Stimulated activated CD8-positive, alpha-beta memory T cell treated with anti-CD3 and anti-CD28 coated beads, Interleukin-7, amount 100 ng/mL, for 4 hours (primary cell): ENCODE measurements around the gene FKBP2.

Experiments used
- DNase-seq, 2 donors: peaks; one replicate each; pipeline ENCODE4 v3.0.0-alpha.2; 2020; ENCODE audit warnings: low read depth in 2 of 2

Gene FKBP2

DNA sequence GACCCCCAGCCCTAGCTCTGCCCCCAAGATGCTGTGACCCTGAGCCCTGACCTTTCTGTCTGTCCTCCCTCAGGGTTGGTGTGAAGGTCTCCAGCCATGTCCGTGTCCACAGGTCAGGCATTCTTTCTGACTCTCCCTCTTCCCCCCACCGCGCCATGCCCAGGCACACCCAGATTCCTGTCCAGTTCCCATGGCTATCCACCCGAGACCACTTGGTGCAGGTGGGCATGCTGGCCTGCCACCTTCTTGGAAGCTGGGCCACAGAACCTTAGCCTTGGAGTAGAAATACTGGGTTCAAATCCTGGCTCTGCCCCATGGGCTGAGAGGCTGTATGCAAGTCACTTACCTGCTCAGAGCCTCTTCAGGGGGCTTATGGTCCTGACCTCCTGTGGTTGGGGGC, 8.1 kb downstream of the FKBP2 start:
- no peak for DNase-seq

DNA sequence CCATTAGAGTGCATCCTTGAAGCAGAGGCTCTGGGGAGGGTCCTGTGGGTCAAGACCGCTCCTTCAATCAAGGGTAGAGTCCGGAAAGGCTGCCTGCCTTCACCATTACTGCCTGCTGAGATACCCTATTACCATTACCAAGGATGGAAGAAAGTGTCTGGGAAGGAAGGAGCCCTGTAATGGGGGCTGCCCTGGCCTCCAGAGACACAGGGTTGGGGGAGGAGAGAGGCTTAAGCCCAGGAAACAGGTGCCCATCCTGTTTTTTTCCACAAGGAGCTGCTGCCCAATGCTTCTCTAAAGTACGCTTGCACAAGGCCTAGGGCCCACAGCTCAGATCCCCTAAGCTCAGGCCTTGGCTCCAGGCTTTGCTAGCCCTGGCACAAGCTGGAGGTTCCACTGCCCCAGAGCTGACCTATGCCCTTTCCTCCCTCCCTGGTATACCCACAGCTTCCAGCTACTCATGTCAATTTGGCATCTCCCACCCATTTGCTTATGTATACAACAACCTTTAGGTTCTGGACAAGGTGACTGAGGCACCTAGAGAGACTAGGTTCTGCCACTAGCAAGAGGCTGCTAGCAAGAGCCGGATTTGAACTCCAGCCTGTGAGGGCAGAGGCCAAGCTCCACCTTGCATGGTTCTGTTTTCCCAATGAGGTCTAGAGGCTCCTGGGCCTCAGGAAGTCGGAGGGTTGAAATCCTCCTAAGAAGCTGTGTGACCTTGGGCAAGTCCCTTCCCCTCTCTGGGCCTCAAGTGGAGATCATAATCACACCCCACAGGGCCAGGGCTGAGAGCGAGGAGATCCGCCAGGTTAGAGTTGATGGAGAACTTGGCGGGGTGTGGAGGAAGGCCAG, 8.9 kb downstream of the FKBP2 start:
- DNase-seq: no peak

DNA sequence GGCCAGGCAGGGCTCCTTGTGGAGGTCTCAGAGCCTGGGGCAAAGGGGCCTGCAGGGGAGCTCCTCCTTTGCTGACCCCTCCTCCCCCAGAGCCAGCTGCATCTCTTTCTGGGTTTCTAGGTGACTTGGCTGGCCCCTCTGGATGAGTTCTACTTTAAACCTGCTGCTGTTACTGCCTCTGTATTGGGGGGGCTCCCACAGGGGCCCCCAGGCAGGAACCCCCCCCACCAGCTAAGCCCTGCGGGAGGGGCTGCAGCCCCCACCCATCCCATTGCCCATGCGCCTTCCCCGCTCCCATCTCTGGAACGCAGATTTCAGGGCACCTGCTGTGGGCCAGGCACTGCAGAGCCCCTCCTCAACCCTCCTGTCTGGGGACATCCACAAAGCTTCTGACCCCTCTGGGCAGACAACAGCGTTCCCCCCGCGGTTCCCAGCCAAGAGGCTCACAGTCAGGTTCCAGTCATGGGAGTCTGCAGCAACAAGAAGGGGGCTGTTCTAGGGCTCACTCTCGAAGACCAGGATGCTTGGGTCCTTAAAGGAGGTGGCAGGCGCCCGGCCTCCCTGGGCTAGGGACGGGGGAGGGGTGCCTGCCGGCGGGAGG, 9.6 kb downstream of the FKBP2 start:
- DNase-seq: no peak

DNA sequence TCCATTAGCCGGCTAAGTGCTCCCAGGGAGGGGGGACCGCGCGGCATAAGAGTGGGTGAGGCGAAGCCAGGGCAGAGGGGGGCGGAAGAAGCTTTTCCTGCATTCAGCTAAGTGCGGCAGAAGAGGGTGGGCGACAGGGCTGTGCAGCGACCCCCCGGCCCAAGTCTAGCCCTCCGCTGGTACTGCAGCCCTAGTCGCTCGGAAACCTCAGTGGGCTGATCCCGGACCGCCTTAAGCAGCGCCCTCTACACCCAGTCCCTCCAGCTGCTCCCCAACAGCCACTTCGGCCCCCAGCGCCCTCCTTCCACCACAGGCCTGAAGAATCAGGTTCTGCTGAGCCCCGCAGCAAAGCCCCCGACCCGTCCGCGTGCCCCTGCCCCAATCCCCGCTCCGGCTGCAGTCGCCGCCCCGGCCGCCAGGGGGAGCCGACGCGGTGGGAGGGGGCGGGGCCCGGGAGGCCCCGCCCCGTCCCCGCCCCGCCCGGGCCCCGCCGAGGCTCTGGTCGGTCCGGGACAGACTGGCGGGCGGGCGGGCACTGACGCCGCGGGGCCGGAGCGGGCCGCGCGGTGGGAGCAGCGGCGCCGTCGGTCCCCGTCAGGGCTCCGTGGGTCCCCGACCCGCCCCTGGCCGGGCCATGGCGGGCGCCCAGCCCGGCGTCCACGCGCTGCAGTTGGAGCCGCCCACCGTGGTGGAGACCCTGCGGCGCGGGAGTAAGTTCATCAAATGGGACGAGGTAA, 10.3 kb downstream of the FKBP2 start, which contains the start of gene PLCB3:
PLCB3 (plus strand) TSS at position 515 of the 737 bp plus-strand sequence; CDS start at position 635, 120 bp downstream.
- peak in 1 of 2 donors; percentile 50 for DNase-seq

DNA sequence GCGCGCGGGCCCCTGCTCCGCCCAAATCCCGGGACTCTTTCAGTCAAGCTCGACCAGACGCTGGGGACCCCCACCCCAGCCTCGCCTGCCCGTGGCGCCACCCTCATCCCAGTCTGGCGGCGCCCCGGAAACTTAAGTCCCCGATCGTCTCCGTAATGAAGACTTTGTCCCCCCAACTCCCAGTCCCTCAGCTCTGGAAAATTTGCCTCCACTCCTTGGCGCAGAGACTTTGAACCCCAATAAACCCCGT, 10.8 kb downstream of the FKBP2 start:
- no peak for DNase-seq

DNA sequence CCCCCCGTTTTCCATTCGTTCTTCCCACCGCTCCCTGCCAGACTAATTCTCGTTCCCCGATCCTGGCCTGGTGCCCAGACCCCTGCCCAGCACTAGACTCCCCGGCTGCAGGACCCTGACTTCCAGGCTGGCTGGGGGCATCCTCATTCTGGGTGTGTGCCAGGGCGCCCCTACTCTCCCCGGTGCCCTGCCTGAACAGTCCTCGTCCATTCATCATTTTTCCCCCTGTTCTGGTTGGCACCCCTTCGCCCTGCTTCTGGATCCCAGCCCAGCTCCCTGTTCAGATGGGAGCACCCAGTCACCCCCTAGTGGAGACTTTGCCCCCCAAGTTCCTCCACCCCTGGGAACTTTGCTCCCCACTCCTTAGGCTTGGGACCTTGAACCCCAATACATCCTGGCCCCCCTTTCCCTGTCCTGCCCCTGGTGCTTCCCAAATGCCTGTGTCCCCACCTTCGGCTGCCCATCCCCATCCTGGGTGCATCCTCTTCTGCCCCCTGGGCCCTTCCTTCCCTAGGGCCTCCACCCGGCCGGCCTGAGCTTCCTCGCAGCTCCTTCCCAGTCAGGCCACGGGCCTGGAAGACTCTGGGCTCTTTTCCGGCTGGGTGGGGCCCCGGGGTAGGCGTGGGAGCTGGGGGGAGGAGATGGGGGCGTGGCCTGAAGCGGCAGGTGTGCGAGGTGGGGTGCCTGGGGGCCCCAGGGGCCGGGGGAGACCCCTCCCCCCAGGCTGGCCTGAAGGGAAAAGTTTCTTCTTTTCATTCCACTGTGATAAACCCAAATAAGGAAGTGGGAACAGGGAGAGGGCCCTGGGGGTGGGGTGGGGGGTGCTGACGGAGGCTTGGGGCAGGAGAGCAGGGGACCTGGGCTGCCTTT, 11.3 kb downstream of the FKBP2 start:
- no peak for DNase-seq

DNA sequence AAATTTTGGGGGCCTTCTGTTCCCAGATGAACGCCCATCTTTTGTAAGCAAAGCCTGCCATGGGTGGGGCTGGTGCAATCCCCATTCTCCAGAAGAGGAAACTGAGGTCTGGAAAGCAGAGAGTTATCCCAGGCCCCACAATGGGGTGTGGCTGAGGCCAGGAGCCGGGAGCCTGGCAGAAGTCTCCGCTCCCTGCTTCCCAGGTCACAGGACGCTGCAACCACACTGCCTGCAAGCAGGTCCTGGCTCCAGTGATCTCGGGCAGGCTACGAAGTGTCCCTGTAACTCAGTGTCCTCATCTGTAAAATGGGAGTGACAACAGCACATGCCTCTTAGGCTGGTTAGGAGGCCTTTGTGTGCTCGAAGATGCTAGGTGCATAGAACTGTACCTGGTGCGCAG, 12.1 kb downstream of the FKBP2 start:
- DNase-seq: no peak

DNA sequence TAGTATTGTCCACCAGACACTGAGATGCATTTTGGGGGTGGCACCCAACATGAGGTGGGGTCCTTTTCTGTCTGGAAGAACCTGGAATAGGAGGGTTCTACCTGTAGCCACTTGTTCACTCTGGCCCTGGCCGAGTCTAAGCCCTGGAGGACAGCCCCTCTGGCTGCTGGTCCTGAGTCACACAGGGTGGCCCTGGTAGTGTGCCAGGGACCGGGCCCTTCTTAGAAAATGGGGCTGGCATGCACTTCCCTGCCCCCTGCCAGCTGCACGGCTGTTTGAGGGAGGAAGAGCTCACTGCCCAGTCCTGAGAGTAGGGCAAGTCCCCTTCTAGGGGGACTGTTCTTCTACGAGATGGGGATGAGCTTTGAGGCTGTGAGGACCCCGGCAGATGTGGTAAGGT, 12.6 kb downstream of the FKBP2 start:
- DNase-seq: no peak

DNA sequence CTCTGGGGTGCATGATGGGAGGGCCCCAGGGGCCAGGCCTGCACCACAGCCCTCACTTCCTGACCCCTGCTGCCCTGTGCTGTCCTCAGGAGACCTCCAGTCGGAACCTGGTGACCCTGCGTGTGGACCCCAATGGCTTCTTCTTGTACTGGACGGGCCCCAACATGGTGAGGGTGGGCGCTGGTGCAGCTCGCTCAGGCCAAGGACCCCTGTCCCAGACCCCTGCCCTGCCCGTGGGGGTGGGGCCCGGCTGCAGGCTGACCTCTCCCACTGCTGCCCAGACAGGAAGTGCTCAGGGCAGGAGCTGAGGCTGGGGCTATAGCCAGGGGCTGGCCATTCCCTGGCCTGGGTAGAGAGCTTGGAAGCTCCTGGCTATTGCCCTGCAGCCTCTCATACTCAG, 13.4 kb downstream of the FKBP2 start:
- no peak for DNase-seq

DNA sequence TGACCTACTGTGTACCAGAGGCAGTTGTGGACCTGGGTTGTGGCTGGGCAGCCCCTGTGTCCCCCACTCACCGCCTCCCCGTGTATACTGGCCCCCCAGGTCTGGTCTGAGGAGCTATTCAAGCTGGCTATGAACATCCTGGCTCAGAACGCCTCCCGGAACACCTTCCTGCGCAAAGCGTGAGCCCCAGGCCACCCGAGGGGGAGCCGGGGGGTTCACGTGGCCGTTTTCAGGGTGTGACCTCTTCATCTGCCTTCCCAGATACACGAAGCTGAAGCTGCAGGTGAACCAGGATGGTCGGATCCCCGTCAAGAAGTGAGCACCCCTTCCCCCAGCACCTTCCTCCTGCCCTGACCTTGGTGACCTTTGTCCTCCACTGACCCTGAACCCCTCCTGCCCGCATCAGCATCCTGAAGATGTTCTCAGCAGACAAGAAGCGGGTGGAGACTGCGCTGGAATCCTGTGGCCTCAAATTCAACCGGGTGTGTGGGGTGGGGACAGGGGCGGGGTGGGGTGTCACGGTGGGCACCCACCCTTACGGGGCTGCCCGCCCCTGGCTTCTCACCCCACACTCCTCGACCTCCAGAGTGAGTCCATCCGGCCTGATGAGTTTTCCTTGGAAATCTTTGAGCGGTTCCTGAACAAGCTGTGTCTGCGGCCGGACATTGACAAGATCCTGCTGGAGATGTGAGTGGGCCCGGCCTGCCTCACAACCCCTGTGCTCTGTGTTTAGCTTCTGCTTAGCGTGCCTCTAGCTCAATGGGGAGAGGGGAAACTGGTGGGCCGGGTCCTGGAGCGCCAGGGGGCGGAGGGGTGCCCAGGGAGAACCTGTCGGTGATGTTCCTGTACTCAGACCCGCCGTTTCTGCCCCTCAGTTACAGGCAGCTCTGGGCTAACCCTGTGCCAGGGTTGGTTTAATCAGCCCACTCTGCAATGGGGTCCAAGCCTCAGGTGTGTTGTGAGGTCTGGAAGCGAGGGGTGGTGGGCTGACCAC, 14.5 kb downstream of the FKBP2 start:
- DNase-seq: no peak

DNA sequence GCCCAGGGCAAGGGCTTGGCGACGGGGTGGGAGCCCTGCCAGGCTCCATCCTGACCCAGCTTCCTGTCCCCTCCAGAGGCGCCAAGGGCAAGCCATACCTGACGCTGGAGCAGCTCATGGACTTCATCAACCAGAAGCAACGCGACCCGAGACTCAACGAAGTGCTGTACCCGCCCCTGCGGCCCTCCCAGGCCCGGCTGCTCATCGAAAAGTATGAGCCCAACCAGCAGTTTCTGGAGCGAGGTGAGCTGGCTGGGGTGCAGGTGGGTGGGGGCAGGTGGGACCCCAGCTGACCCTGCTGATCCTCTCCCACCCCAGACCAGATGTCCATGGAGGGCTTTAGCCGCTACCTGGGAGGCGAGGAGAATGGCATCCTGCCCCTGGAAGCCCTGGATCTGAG, 15.4 kb downstream of the FKBP2 start:
- DNase-seq: no peak

DNA sequence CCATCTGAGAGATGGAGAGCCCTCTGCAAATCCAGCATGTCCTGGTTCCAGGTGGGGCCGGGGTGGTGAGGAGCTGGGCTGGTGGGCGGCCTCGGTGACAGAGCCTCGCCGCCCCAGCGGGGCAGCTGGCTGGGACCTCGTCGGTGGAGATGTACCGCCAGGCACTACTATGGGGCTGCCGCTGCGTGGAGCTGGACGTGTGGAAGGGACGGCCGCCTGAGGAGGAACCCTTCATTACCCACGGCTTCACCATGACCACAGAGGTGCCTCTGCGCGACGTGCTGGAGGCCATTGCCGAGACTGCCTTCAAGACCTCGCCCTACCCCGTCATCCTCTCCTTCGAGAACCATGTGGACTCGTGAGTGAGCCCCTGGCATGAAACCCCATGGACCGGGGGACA, 17.5 kb downstream of the FKBP2 start:
- DNase-seq: no peak

DNA sequence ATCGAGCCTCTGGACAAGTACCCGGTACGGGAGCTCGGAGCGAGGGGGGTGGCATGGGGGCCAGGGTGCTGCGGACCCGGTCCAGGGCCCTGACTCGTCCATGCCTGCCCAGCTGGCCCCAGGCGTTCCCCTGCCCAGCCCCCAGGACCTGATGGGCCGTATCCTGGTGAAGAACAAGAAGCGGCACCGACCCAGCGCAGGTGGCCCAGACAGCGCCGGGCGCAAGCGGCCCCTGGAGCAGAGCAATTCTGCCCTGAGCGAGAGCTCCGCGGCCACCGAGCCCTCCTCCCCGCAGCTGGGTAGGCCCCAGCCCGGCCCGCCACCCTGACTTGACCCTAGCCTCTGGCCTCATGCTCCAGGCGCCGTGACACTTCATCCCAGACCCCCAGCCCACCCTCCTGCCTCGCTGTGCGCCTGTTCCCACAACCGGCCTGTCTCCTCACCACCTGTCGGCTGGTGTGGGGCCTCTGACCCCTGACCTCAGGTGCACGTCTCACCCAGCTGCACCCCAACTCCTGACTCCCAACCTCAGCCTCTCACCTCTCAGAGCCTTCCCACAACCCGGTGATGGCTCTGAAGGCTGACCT, 18.1 kb downstream of the FKBP2 start:
- no peak for DNase-seq

DNA sequence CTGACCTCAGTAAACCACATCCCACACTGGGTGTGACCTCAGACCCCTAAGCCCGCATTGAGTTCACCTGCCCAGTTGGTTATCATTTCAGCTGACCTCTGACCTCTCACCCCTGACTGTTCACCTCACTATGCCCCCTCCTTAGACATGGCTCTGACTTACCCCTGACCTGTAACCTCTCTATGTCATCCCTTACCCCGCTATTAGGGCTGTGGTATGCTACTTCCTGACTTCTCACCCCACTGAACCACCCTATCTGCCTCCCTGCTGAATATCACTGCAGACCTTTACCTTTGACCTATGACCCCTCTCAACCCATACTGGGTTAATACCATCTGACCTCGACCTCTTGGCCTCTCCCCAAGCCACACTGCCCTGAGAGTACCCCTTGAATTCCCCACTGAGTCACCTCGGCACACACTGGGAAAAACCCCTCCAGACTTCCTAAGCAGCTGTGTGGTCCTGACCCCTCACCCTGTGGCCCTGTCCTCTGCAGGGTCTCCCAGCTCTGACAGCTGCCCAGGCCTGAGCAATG, 18.7 kb downstream of the FKBP2 start:
- no peak for DNase-seq

DNA sequence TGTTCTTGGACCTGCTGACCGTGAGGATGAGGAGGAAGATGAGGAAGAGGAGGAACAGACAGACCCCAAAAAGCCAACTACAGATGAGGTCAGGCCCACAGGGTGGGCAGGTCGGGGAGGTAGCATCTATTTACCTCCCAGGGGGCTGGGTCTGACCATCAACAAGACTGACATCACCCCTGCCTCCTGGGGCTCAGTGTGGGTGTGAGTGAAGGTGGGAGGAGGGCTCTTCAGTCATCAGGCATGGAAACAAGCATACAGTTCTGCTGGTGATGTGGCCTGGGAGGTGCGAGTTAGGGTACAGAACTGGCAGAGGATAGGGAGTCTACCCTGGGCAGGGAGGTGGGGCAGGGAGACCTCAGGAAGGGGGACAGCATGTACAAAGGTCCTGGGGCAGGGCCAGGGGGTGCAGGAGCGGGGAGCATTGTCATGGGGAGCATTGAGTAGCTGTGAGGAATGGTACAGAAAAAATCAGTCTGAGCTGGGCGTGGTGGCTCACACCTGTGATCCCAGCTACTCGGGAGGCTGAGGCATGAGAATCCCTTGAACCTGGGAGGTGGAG, 19.3 kb downstream of the FKBP2 start:
- DNase-seq: no peak

DNA sequence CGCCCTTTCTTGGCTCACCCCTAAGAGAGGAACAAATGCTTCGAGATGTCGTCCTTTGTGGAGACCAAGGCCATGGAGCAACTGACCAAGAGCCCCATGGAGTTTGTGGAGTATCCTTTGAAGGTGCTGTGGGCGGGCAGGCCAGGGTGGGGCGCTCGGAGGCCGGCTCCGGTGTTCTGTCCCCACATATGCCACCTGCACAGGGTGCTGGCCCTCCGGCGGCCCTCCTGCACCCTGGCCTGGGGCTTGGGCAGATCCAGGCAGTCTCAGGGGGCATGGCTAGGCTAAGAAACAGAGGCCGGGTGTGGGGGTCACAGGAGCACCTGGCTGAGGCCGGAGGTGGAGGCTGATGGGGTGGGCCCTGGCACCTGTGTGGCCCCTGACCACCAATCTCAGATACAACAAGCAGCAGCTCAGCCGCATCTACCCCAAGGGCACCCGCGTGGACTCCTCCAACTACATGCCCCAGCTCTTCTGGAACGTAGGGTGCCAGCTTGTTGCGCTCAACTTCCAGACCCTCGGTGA, 20.7 kb downstream of the FKBP2 start:
- DNase-seq: no peak

DNA sequence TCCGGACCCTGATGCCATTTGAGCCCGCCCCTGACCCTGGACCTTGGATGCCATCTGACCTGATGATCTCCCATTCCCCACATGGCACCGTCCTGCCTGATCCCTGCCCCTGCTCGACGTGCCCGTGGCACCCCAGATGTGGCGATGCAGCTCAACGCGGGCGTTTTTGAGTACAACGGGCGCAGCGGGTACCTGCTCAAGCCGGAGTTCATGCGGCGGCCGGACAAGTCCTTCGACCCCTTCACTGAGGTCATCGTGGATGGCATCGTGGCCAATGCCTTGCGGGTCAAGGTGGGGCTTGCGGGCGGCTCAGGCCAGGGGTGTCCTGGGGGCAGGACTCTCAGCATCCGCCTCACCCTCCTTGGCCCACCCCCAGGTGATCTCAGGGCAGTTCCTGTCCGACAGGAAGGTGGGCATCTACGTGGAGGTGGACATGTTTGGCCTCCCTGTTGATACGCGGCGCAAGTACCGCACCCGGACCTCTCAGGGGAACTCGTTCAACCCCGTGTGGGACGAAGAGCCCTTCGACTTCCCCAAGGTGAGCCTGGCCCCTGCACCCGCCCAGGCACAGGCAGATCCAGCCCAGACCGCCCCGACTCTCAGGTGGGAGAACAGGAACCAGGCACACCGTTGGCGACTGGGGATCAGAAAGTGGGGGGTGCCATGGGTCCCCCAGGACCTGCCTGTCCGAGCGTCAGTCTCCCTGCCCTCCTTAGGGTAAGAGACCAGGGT, 21.5 kb downstream of the FKBP2 start:
- no peak for DNase-seq

DNA sequence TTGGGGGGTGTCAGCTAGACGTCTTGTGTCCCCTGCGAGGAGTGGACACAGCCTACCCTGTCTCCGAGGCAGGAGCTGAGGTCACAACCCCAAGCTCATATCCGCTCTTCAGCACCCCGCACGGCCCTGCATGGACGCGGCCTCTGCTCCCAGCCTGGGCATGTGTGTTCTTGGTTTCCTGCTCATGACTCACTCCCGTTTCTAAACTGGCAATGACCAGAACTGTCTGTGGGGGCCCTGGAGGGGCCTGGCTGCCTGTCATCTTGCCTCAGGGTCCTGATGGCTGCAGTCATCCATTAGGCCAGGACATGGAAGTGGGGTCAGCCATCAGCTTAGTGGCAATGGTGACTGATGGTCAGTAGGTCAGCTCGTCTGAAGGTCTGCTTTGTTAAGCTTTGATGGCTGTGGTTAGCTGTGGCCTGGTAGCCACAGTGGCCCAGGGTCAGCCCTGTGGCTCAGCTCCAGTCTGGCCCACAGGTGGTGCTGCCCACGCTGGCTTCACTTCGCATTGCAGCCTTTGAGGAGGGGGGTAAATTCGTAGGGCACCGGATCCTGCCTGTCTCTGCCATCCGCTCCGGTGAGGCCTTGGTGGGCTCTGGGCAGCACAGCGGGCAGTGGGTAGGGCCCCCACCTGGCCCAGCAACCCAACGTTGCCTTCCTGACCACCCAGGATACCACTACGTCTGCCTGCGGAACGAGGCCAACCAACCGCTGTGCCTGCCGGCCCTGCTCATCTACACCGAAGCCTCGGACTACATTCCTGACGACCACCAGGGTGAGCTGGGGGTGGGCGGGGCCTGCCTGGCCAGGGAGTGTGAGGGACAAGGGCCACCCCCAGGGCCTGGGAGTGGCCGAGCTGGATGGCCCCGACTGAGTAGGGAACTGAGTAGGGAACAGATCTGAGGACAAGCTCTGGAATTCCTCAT, 22.4 kb downstream of the FKBP2 start:
- DNase-seq: no peak
